NCI-H446 (cell line): ENCODE data around the gene CASKIN1.
A peak's percentile ranks its signal among the peaks of the same experiment; 100 is the strongest.

Experiments used
- DNase-seq, 2 experiments: peaks; one replicate each; lab custom pipeline; 2025; lab: John Stamatoyannopoulos, UW

Gene CASKIN1

GRCh38 chr16:2195322-2196161 is 863 bp downstream of the CASKIN1 start:
- no peak for DNase-seq

GRCh38 chr16:2194852-2195321 is 1.5 kb downstream of the CASKIN1 start:
- peak in 1 of 2 experiments; percentile 27 for DNase-seq

- DNase-seq: peak in 1 of 2 experiments; percentile 42
These were observed 2.1 kb downstream of the CASKIN1 start for GRCh38 chr16:2194166-2194834.

GRCh38 chr16:2191446-2191706 is 5.0 kb downstream of the CASKIN1 start:
- DNase-seq: no peak

GRCh38 chr16:2190659-2191445 is 5.6 kb downstream of the CASKIN1 start:
- no peak for DNase-seq

- DNase-seq: no peak
These were observed 6.3 kb downstream of the CASKIN1 start for GRCh38 chr16:2190002-2190658.

GRCh38 chr16:2189252-2189893 is 7.0 kb downstream of the CASKIN1 start:
- DNase-seq: no peak

GRCh38 chr16:2188395-2188794 is 8.0 kb downstream of the CASKIN1 start:
- DNase-seq: no peak

GRCh38 chr16:2187212-2187611 is 9.2 kb downstream of the CASKIN1 start:
- no peak for DNase-seq

- no peak for DNase-seq
These were observed 9.9 kb downstream of the CASKIN1 start for GRCh38 chr16:2186505-2186904.

GRCh38 chr16:2186064-2186463 is 10.3 kb downstream of the CASKIN1 start:
- no peak for DNase-seq

GRCh38 chr16:2184962-2185361 is 11.4 kb downstream of the CASKIN1 start:
- no peak for DNase-seq

- no peak for DNase-seq
These were observed 12.1 kb downstream of the CASKIN1 start for GRCh38 chr16:2184346-2184745.

GRCh38 chr16:2183671-2184070 is 12.7 kb downstream of the CASKIN1 start:
- no peak for DNase-seq

GRCh38 chr16:2181952-2182351 is 14.5 kb downstream of the CASKIN1 start:
- DNase-seq: no peak

GRCh38 chr16:2180962-2181923 is 15.2 kb downstream of the CASKIN1 start:
- no peak for DNase-seq

- no peak for DNase-seq
These were observed 15.9 kb downstream of the CASKIN1 start for GRCh38 chr16:2180461-2180860.

GRCh38 chr16:2179576-2179975 is 16.8 kb downstream of the CASKIN1 start:
- DNase-seq: no peak

- DNase-seq: no peak
These were observed 17.3 kb downstream of the CASKIN1 start for GRCh38 chr16:2179107-2179501.

- no peak for DNase-seq
These were observed 17.9 kb downstream of the CASKIN1 start for GRCh38 chr16:2178321-2179106.
